SK-N-SH treated with all-trans-retinoic acid at 6 μM for 48 hours (cell line): Measurements from ENCODE around the gene ANKRD40CL.

Source experiments
- ARNTL ChIP-seq: fragments of 450-650 bp; formaldehyde crosslinking; IDR thresholded peaks from 2 replicates; pipeline ENCODE4 v1.5.0; 2020; ENCODE audit warnings: low read depth, mild to moderate bottlenecking, moderate library complexity, borderline replicate concordance
- OSR1 ChIP-seq: fragments of 250-450 bp; sonication (Bioruptor Pico); IDR thresholded peaks from 2 replicates; pipeline ENCODE4 v1.8.0; 2022; ENCODE audit warnings: moderate library complexity, mild to moderate bottlenecking, inconsistent platforms
- PATZ1 ChIP-seq: fragments of 250-450 bp; sonication (Bioruptor Pico); IDR thresholded peaks from 2 replicates; pipeline ENCODE4 v1.8.0; 2020; ENCODE audit warnings: mild to moderate bottlenecking, moderate library complexity, borderline replicate concordance
- POU6F1 ChIP-seq: fragments of 250-450 bp; sonication (Bioruptor Pico); IDR thresholded peaks from 2 replicates; pipeline ENCODE4 v1.8.0; 2021; ENCODE audit warnings: low read depth, mild to moderate bottlenecking, moderate library complexity, borderline replicate concordance
- PPARA ChIP-seq: fragments of 250-450 bp; sonication (Bioruptor Pico); IDR thresholded peaks from 2 replicates; pipeline ENCODE4 v1.5.0; 2020; ENCODE audit warnings: mild to moderate bottlenecking, borderline replicate concordance
- SNAI2 ChIP-seq: fragments of 250-450 bp; sonication (Bioruptor Pico); IDR thresholded peaks from 2 replicates; pipeline ENCODE4 v1.5.0; 2020; ENCODE audit warnings: mild to moderate bottlenecking, moderate library complexity
- TSHZ2 ChIP-seq: fragments of 250-450 bp; sonication (Bioruptor Pico); IDR thresholded peaks from 2 replicates; pipeline ENCODE4 v1.5.0; 2020; ENCODE audit warnings: mild to moderate bottlenecking, moderate library complexity
- ZC3H10 ChIP-seq: fragments of 250-450 bp; sonication (Bioruptor Pico); IDR thresholded peaks from 2 replicates; pipeline ENCODE4 v1.5.1; 2021; ENCODE audit warnings: mild to moderate bottlenecking, moderate library complexity
- ZNF8 ChIP-seq: fragments of 450-650 bp; formaldehyde crosslinking; IDR thresholded peaks from 2 replicates; pipeline ENCODE4 v1.5.0; 2020; ENCODE audit warnings: mild to moderate bottlenecking, moderate library complexity

- TF ChIP-seq OSR1 (CRISPR knock-in tag) (no peak), SNAI2 (CRISPR knock-in tag) (no peak), ZC3H10 (CRISPR knock-in tag) (no peak), ZNF8 (no peak), TSHZ2 (no peak), PPARA (CRISPR knock-in tag) (no peak), POU6F1 (CRISPR knock-in tag) (no peak), ARNTL (CRISPR knock-in tag) (no peak), PATZ1 (CRISPR knock-in tag) (no peak)
Observed at GRCh38 chr17:50739098-50739497, 28.2 kb downstream of the ANKRD40CL start.
